ENCODE data around the gene VIPR2. TPM values are rescaled to one million over a fixed set of nuclear protein-coding genes. Genes with fewer than 3 reads are reported as not detected.

The VIPR2 gene
- total RNA-seq, 1 donor from 2014 or later: 4.5 TPM

DNA sequence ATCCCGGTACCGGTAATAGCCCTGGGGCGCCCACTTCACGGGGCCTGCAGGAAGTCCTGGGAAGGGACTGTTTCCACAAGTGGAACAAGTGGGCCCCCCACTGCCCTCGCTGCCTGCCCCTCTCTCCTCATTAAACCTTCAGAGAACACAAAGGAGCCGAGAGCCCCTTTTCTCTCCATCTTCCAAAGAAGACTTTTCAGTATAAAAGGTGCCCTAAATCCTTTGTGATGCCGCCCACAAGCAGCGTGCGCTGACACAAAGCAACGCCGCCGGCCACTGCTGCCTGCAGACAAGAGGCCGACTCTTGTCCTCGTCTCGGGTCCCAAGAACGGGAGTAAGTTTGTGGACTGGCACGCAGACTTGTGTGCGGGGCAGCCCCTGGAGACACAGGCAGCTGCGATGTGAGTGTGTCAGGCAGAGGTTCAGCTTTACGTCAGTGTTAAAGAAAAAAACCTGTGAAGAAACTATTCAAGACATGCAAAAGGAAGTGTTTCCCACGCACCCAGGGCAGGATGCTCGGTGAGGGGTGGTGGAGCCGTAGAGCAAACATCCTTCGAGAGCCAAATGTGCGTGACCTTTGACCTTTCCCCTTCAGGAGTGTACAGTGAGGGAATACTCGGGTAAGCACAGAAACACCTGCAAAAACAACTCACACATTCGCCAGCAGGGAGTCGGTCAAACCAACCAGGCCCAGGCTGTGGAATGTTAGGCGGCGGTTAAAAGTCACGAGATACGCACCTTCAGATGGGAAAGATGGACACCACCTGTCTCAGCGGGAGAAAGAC, 118.2 kb downstream of the VIPR2 start:
- H3K27me3 ChIP-seq: peaks cover 22% of the 10 kb centered on the region
- TF ChIP-seq, protein P1, sequence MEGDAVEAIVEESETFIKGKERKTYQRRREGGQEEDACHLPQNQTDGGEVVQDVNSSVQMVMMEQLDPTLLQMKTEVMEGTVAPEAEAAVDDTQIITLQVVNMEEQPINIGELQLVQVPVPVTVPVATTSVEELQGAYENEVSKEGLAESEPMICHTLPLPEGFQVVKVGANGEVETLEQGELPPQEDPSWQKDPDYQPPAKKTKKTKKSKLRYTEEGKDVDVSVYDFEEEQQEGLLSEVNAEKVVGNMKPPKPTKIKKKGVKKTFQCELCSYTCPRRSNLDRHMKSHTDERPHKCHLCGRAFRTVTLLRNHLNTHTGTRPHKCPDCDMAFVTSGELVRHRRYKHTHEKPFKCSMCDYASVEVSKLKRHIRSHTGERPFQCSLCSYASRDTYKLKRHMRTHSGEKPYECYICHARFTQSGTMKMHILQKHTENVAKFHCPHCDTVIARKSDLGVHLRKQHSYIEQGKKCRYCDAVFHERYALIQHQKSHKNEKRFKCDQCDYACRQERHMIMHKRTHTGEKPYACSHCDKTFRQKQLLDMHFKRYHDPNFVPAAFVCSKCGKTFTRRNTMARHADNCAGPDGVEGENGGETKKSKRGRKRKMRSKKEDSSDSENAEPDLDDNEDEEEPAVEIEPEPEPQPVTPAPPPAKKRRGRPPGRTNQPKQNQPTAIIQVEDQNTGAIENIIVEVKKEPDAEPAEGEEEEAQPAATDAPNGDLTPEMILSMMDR (IDR thresholded peaks at IDR 0.05): no peak
- H3K36me3 ChIP-seq: no peaks in the 10 kb centered on the region
- H3K9me3 ChIP-seq: no peaks in the 10 kb centered on the region
- H3K4me1 ChIP-seq: peaks cover 10% of the 10 kb centered on the region
- no peak overlapping the region for H3K27ac ChIP-seq
- ATAC-seq (no peak), DNase-seq (no peak)
- intact Hi-C loops (cut with DNase I): no loop called here
- no peak overlapping the region for H3K4me3 ChIP-seq

DNA sequence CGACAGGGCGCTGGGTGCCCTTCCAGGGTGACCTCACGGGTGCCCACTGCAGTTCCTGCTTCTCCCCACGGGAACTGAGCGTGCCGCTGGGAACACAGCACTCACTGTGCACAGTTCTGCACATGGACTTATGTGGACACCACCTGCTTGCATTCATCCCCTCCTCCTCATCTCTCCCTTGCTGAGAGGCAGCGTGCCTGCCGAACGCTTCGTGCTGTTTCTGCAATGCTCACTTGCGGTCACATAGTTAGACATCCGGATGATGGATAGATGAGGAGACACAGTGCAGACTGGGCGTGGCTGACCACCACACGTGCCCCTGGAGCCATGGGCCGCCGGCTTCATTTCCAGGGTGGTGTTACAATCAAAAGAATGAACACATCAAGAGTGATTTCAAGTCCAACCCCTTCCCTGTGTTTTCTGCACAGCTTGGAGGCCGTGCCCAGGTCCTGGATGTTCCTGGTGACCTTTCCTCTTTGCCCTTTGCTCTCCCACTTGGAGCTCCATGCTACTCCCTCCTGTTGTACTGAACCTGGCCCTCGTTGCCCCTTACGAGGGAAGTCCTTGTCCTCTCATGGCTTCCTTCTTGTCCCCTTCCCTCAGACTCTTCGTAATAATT, 119.4 kb downstream of the VIPR2 start:
- intact Hi-C loops (cut with DNase I): no loop called here

DNA sequence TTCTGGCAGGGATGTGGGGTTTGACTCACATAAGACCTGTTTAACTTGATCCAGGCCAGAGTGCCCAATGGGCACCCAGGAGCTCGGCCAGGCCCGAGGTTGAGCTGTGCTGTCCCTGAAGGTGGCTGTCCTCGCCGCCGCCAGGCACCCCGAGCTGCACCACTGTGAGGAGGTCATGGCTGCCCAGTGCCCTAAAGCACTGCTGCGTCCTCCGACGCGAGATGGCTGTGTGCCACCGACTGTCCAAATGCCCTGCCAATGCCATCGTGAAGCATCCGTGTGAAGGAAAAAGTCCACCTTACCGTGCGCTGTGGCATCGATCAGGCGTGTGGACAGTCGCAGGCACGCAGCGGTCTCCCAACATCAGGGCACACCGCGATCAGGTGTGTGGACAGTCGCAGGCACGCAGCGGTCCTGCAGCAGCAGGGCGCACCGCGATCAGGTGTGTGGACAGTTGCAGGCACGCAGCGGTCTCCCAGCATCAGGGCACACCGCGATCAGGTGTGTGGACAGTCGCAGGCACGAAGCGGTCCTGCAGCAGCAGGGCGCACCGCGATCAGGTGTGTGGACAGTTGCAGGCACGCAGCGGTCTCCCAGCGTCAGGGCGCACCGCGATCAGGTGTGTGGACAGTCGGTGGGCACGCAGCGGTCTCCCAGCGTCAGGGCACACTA, 120.3 kb downstream of the VIPR2 start:
- Histone ChIP-seq H3K36me3 (no peaks in the 10 kb centered on the region), H3K4me1 (no peaks in the 10 kb centered on the region), H3K27me3 (peaks cover 14% of the 10 kb centered on the region), H3K4me3 (no peak overlapping the region), H3K9me3 (no peaks in the 10 kb centered on the region), H3K27ac (no peak overlapping the region)
- TF ChIP-seq, protein P1 (IDR thresholded peaks at IDR 0.05): no peak
- ATAC-seq (no peak), DNase-seq (no peak)
- intact Hi-C loops (cut with DNase I): no loop called here

More for the DNA sequence above, 119.4 kb downstream of the VIPR2 start:
- TF ChIP-seq, protein P1 (IDR thresholded peaks at IDR 0.05): no peak
- DNase-seq (peak; percentile 63), ATAC-seq (no peak)
- Histone ChIP-seq H3K4me1 (peaks cover under 1% of the 10 kb centered on the region), H3K36me3 (no peaks in the 10 kb centered on the region), H3K27me3 (peaks cover 20% of the 10 kb centered on the region), H3K27ac (no peak overlapping the region), H3K4me3 (no peak overlapping the region), H3K9me3 (no peaks in the 10 kb centered on the region)

DNA sequence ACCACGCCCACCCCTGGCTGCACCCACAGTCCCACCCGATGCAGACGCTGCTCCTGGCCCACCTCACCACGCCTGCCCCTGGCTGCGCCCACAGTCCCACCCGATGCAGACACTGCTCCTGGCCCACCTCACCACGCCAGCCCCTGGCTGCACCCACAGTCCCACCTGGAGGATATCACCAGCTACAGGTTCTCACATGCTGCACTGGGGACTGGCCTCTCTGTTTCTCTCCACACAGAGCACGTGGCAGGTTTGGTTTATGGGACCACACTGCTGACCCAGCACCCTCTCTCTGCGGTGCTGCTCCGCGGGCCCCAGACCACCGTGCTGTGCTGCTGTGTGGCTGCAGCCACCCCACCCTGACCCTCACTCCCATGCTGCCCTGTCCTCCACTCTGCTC, 120.9 kb downstream of the VIPR2 start:
- TF ChIP-seq, protein P1 (IDR thresholded peaks at IDR 0.05): no peak
- Histone ChIP-seq H3K27ac (no peak overlapping the region), H3K27me3 (peaks cover 13% of the 10 kb centered on the region), H3K4me3 (no peak overlapping the region), H3K4me1 (no peaks in the 10 kb centered on the region), H3K36me3 (no peaks in the 10 kb centered on the region), H3K9me3 (no peaks in the 10 kb centered on the region)
- DNase-seq (no peak), ATAC-seq (no peak)
- intact Hi-C loops (cut with DNase I): no loop called here

DNA sequence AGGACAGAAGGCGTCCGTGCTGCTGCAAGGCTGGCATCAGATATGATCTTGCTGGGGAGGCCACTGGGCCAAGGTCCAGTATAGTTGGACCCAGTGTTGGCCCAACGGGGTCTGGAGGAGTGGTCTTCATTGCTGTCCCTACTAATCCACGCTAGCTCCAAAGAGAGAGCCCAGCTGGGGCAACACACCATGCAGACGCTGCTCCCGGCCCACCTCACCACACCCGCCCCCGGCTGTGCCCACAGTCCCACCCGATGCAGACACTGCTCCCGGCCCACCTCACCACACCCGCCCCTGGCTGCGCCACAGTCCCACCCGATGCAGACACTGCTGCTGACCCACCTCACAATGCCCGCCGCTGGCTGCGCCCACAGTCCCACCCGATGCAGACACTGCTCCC, 121.5 kb downstream of the VIPR2 start:
- ATAC-seq: no peak
- TF ChIP-seq, protein P1 (IDR thresholded peaks at IDR 0.05): no peak

More for the DNA sequence above, 121.5 kb downstream of the VIPR2 start:
- H3K27me3 ChIP-seq: peaks cover 12% of the 10 kb centered on the region
- H3K4me3 ChIP-seq: no peak overlapping the region
- no peak overlapping the region for H3K27ac ChIP-seq
- no peaks in the 10 kb centered on the region for H3K9me3 ChIP-seq
- no peak for DNase-seq
- H3K4me1 ChIP-seq: no peaks in the 10 kb centered on the region
- no peaks in the 10 kb centered on the region for H3K36me3 ChIP-seq
- intact Hi-C loops (cut with DNase I): no loop called here

Measured in upper lobe of right lung (tissue), 1 donor.